ENCODE results near the gene ERC1. TPM values are rescaled to one million over a fixed set of nuclear protein-coding genes. Genes with fewer than 3 reads are reported as not detected.

Gene ERC1
- polyA plus RNA-seq, 2 of the 4 experiments (the other 2 are of a cell fraction) = 14.2 to 20.9 TPM

DNA sequence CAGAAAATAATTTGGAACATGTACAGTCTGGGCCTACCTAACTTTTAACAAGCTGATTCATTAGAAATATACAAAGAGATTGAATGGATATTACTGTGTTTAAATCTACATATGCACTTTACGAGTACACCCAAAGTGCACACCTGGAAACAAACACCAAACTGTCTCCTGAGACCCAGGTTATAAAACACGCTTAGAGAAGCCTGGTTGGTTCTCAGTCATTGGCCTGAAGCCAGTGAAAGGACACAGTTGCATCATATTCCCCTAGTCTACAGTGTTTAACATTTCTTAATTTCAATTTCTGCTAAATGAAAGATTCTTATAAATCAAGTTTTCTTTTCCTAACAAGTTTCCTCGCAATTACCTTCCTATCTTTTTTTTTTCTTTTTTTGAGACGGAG is 393.9 kb downstream of the ERC1 start:
- 90% methylated on average over 4 of the region's 4 CpGs for whole genome bisulfite sequencing (ENCODE audit: missing lambda C conversion rate)
- POLR2A ChIA-PET = no interaction called here
- CTCF ChIA-PET = interaction anchor here (0.9 to 1.2 kb wide), 3 partner anchors 56 to 267 kb away, joined by 3 to 4 read pairs (median 3); no protein-coding TSS in a partner anchor
- peaks cover 3% of the 10 kb centered on the region; the same call in 1 of the 3 replicates for H3K9me3 ChIP-seq
- TF ChIP-seq NPAS2 (CRISPR knock-in tag; IDR thresholded peaks at IDR 0.05; ENCODE audit: borderline replicate concordance) = no peak
- no peak for TF ChIP-seq POLR2A (IDR thresholded peaks at IDR 0.05; ENCODE audit: low read length)
- TF ChIP-seq RAD21 (conservative IDR thresholded peaks at IDR 0.05 in 1 of 2, IDR thresholded peaks at IDR 0.05 in 1 of 2) = no peak
- TF ChIP-seq, protein P1, sequence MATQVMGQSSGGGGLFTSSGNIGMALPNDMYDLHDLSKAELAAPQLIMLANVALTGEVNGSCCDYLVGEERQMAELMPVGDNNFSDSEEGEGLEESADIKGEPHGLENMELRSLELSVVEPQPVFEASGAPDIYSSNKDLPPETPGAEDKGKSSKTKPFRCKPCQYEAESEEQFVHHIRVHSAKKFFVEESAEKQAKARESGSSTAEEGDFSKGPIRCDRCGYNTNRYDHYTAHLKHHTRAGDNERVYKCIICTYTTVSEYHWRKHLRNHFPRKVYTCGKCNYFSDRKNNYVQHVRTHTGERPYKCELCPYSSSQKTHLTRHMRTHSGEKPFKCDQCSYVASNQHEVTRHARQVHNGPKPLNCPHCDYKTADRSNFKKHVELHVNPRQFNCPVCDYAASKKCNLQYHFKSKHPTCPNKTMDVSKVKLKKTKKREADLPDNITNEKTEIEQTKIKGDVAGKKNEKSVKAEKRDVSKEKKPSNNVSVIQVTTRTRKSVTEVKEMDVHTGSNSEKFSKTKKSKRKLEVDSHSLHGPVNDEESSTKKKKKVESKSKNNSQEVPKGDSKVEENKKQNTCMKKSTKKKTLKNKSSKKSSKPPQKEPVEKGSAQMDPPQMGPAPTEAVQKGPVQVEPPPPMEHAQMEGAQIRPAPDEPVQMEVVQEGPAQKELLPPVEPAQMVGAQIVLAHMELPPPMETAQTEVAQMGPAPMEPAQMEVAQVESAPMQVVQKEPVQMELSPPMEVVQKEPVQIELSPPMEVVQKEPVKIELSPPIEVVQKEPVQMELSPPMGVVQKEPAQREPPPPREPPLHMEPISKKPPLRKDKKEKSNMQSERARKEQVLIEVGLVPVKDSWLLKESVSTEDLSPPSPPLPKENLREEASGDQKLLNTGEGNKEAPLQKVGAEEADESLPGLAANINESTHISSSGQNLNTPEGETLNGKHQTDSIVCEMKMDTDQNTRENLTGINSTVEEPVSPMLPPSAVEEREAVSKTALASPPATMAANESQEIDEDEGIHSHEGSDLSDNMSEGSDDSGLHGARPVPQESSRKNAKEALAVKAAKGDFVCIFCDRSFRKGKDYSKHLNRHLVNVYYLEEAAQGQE (IDR thresholded peaks at IDR 0.05) = no peak
- no peak for TF ChIP-seq KDM1A (IDR thresholded peaks at IDR 0.05; ENCODE audit: low read depth)
- TF ChIP-seq, protein P2, sequence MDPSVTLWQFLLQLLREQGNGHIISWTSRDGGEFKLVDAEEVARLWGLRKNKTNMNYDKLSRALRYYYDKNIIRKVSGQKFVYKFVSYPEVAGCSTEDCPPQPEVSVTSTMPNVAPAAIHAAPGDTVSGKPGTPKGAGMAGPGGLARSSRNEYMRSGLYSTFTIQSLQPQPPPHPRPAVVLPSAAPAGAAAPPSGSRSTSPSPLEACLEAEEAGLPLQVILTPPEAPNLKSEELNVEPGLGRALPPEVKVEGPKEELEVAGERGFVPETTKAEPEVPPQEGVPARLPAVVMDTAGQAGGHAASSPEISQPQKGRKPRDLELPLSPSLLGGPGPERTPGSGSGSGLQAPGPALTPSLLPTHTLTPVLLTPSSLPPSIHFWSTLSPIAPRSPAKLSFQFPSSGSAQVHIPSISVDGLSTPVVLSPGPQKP (IDR thresholded peaks at IDR 0.05; ENCODE audit: low read depth, low read length) = no peak
- TF ChIP-seq RNF2 (IDR thresholded peaks at IDR 0.05; ENCODE audit: borderline replicate concordance, low read depth) = no peak
- TF ChIP-seq TP53 (CRISPR knock-in tag; IDR thresholded peaks at IDR 0.05) = no peak
- TF ChIP-seq CHD2 (IDR thresholded peaks at IDR 0.05; ENCODE audit: low read length, partially characterized antibody) = no peak
- no peak for TF ChIP-seq RFX5 (IDR thresholded peaks at IDR 0.05)
- TF ChIP-seq, protein P3, sequence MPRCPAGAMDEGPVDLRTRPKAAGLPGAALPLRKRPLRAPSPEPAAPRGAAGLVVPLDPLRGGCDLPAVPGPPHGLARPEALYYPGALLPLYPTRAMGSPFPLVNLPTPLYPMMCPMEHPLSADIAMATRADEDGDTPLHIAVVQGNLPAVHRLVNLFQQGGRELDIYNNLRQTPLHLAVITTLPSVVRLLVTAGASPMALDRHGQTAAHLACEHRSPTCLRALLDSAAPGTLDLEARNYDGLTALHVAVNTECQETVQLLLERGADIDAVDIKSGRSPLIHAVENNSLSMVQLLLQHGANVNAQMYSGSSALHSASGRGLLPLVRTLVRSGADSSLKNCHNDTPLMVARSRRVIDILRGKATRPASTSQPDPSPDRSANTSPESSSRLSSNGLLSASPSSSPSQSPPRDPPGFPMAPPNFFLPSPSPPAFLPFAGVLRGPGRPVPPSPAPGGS (IDR thresholded peaks at IDR 0.05) = no peak
- no peak for TF ChIP-seq ZFP36 (IDR thresholded peaks at IDR 0.05; ENCODE audit: borderline replicate concordance, partially characterized antibody)
- TF ChIP-seq FOSB (CRISPR knock-in tag; IDR thresholded peaks at IDR 0.05) = no peak
- no peak for TF ChIP-seq ZNF302 (CRISPR knock-in tag; IDR thresholded peaks at IDR 0.05)
- TF ChIP-seq RARB (CRISPR knock-in tag; IDR thresholded peaks at IDR 0.05) = no peak
- no peak overlapping the region for H3K4me3 ChIP-seq
- no peak overlapping the region for H3K27ac ChIP-seq
- ATAC-seq = no peak
- no peak for DNase-seq (ENCODE audit: low read depth in 1 of 2, low spot score in 1 of 2)
- FAIRE-seq = no peak
- no peak overlapping the region for H3K4me2 ChIP-seq
- no peaks in the 10 kb centered on the region for H3K4me1 ChIP-seq

DNA sequence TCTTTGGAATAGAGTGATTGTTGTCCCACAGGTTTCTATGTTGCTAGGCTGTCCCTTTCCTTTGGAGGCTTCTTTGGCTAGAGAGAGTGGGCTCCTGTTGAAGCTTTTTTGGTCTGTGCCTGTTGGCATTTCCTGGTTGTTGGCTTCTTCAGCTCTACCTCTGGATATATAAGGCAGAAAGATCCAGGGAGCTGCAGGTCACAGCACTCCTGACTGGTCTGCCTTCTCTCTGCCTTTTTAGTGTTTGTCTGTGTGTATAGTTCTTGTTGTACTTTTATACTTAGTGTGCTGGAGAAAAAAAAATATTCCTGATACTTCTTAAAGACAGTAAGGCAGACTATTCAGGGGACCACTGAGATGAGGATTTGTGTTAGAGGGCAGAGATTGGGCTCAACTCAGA is 400.7 kb downstream of the ERC1 start:
- Histone ChIP-seq H3K9me3 (peaks cover 29% of the 10 kb centered on the region), H3K27ac (no peak overlapping the region), H3K4me1 (no peaks in the 10 kb centered on the region), H3K4me2 (no peak overlapping the region), H3K4me3 (no peak overlapping the region)
- POLR2A ChIA-PET = no interaction called here
- TF ChIP-seq, protein P4, sequence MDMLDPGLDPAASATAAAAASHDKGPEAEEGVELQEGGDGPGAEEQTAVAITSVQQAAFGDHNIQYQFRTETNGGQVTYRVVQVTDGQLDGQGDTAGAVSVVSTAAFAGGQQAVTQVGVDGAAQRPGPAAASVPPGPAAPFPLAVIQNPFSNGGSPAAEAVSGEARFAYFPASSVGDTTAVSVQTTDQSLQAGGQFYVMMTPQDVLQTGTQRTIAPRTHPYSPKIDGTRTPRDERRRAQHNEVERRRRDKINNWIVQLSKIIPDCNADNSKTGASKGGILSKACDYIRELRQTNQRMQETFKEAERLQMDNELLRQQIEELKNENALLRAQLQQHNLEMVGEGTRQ (IDR thresholded peaks at IDR 0.05) = no peak
- no peak for TF ChIP-seq ESRRA (IDR thresholded peaks at IDR 0.05; ENCODE audit: borderline replicate concordance, low read length)
- TF ChIP-seq KDM5A (IDR thresholded peaks at IDR 0.05) = no peak
- TF ChIP-seq BHLHE40 (IDR thresholded peaks at IDR 0.05; ENCODE audit: low read depth, low read length) = no peak
- no peak for TF ChIP-seq HOXB5 (CRISPR knock-in tag; IDR thresholded peaks at IDR 0.05)
- TF ChIP-seq EHMT2 (IDR thresholded peaks at IDR 0.05; ENCODE audit: low read depth) = no peak
- no peak for TF ChIP-seq MAZ (IDR thresholded peaks at IDR 0.05; ENCODE audit: borderline replicate concordance, low read depth, low read length)
- no peak for TF ChIP-seq POLR2AphosphoS2 (conservative IDR thresholded peaks at IDR 0.05; ENCODE audit: low read length)
- TF ChIP-seq, protein P5, sequence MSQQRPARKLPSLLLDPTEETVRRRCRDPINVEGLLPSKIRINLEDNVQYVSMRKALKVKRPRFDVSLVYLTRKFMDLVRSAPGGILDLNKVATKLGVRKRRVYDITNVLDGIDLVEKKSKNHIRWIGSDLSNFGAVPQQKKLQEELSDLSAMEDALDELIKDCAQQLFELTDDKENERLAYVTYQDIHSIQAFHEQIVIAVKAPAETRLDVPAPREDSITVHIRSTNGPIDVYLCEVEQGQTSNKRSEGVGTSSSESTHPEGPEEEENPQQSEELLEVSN (IDR thresholded peaks at IDR 0.05; ENCODE audit: borderline replicate concordance, low read depth) = no peak
- TF ChIP-seq RFX5 (IDR thresholded peaks at IDR 0.05) = no peak
- TF ChIP-seq CBX2 (IDR thresholded peaks at IDR 0.05; ENCODE audit: borderline replicate concordance, low read depth) = no peak
- no peak for TF ChIP-seq CEBPB (IDR thresholded peaks at IDR 0.05)
- no peak for TF ChIP-seq HDAC2 (IDR thresholded peaks at IDR 0.05)
- TF ChIP-seq NPAS2 (CRISPR knock-in tag; IDR thresholded peaks at IDR 0.05; ENCODE audit: borderline replicate concordance) = no peak
- TF ChIP-seq TFCP2L1 (CRISPR knock-in tag; IDR thresholded peaks at IDR 0.05) = no peak
- no peak for TF ChIP-seq HOXB13 (CRISPR knock-in tag; IDR thresholded peaks at IDR 0.05; ENCODE audit: low read depth)
- no peak for TF ChIP-seq EHF (CRISPR knock-in tag; IDR thresholded peaks at IDR 0.05)
- TF ChIP-seq RCOR1 (IDR thresholded peaks at IDR 0.05; ENCODE audit: low read depth, low read length) = no peak
- no peak for TF ChIP-seq CBX8 (IDR thresholded peaks at IDR 0.05)
- ATAC-seq (no peak), DNase-seq (ENCODE audit: low read depth in 1 of 2, low spot score in 1 of 2) (peak in 1 of 2 experiments; percentile 65), FAIRE-seq (no peak)
- CTCF ChIA-PET = interaction anchor here (1.8 kb wide), 1 partner anchor 191 kb away, joined by 5 read pairs; no protein-coding TSS in a partner anchor
